Measurements from ENCODE around the gene NCKAP5.

Gene NCKAP5

DNA sequence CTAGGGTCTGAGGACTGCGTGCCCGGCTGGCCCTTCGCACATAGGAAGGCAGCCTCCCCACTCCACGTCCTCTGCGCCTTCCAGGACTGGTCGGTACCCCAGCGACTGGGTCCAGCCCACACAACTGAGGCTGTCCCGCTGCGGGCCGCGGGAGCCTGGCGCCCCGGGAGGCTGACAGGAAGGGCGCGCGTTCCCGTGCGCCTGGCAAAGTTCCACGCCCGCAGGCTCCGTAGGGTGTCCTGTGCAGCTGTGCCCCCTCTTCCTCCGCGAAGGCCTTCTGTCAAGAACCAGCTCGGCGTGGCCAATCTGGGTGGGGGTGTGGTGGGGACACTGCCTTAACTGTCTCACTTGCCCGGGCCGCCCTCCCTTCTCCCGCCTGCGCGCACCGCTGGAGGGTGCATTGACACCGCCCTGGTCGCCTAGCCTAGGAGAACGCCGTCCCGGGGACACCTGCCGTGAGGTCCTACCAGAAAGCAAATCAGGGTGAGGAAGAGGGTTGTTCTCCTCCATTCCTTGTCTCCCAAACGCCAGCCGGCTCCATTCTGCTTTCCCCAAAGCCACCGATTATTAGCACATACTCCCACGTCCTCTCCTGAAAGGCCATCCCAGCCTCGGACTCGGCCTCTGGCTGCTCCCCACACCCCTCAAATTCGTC is 897.6 kb downstream of the NCKAP5 start:
- no peak for DNase-seq

GRCh38 chr2:132669908-132670495 is 898.3 kb downstream of the NCKAP5 start, which contains the start of gene LYPD1:
LYPD1 (minus strand) TSS chr2:132670205; CDS start chr2:132669932, 273 bp downstream.
- no peak for DNase-seq

- DNase-seq: no peak
These were observed 899.0 kb downstream of the NCKAP5 start for GRCh38 chr2:132668987-132669907.

DNA sequence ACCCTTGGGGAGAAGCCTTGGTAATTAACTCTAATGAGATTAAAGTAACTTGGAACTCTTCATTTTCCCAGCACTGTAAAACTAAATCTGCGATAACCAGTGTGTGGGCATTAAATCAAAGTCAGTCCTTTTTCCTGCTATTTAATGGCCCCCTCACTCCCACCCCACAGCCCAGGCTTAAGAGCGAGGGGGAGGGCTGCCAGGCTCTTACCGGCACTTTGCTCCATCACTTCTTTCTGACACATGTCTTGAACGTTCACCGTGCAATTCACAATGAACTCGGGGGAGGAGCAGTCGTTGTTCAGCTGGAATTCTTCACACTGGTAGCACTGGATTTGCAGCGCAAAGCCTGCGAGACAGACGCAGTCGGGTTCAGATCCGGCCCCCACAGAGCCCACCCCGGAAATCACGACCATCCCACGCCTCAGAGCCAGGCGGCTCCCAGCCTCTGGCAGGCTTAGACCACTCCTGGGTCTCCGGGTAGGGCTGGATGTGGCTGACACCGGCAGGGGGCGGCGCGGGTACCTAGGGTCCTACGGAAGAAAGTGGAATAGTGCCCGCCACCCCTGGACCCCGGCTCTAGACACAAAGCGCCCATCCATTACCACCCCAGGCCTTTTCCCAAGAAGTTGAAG is 900.0 kb downstream of the NCKAP5 start:
- DNase-seq: no peak

DNA sequence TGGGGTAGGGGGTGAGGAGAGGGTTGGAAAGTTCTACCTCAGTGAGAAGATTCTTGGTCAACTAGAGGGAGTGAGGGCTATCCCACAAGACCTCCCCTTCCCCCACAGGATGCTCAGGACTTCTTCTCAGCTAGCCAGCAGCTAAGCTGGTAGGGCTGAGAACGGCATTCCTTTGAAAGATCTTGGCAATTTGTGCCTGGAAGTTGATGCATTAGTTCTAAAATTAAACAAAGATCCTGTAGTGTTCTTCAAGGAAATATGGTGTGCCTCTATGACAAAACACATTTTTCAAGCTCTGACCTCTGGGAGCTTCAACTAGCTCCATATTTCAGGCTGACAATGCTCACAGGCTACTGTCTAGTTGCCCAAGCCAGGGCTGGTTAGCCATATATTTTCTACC is 900.6 kb downstream of the NCKAP5 start:
- DNase-seq: no peak

DNA sequence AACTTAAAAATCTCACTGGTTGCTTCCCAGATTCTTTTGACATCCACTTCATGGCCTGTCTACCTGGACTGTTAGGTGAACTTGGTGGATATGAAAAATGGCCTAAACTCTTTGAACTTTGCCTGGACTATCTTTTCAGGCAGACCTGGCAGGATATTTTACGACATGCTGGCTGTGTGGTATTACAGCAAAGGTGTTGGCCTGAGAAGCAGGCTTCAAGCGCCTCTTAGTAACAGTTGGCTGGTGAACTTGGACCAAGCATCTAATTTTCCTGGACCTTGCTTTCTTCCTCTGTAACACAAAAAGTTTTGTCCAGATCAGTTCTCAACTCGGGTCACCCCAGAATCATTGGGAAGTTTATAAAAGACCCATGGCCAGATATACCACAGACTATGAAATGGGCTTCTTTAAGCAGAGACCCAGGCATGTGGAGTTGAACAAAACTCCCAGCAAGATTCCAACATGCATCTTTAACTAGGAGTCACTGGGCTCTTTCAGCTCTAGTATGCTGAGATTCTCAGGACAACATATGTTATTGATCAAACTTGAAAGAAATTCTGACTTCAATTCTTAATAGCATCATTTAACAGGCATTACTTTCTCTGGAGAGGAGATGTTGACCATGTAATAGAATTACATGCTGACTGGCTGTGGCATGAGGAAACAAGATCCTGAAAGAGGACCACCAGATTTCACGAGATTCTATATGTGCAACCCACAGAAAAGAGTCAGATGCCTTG is 902.7 kb downstream of the NCKAP5 start:
- no peak for DNase-seq

DNA sequence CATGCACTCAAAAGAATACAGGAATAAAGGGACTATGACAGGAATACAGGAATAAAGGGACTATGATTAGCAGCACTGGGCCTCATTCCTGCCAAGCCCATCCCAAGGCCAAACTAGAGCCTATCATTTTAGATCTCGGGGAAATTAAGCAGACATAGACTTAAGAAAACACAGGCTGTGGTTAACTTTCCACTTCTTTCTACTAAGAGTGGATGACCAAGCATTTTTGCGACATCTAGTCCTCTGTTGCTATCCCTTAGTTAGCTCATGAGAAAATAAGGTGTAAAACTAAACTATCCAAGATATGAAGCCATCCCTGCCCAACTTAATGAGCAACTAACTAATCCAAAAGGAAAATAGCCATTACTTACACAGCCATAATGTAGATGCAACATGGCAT is 904.2 kb downstream of the NCKAP5 start:
- DNase-seq: no peak

DNA sequence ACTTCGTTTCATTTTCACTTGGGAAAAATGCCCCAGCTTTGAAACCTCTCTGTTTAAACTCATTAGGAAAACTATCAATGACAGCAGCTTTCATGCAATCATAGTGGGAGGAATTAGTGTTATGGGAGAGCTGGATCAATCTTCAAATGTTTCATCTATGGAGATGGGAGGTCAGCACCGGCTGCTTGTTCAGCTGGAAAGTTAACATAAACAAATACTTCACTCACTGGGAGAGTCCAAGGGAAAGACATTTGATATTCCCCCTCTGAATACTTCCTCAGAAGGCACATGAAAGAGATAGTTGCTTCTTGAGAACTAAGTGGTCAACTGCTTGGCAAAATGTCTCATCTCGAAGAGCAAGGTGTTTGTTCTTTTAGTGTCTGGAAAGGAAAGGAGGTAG is 905.5 kb downstream of the NCKAP5 start:
- no peak for DNase-seq

GRCh38 chr2:132659331-132659730 is 908.9 kb downstream of the NCKAP5 start:
- DNase-seq: no peak

DNA sequence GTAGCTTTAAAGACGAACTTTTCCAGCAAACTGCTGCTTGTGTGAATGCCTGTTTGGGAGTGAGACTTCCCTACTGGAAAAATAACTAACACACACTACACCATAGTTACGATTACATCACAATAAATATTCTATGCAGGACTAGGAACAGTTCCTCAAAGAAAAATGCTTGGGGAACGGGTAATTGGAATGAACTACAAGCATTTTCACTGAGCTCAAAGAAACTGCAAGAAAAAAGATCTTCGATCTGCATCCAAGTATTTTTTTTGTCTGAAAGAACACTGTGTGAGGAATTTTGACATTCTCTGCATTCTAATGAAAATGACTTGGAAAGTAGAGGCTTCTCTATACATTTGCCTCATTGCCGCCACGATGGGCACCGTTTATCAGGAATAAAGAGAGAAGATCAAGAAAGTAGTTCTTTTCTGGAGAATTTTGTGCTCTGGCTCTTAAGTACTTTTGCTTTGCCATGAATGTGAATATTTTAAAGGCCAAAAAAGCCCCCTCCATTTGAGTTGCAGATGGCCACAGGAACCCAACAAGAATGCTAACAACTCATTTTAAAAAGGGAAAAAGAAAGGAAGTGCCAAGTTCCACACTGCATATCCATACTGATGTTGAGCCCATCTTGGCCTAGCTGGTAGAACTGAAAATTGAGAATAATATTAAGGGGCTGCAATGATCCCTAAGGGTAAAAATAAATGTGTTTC is 911.8 kb downstream of the NCKAP5 start:
- no peak for DNase-seq

DNA sequence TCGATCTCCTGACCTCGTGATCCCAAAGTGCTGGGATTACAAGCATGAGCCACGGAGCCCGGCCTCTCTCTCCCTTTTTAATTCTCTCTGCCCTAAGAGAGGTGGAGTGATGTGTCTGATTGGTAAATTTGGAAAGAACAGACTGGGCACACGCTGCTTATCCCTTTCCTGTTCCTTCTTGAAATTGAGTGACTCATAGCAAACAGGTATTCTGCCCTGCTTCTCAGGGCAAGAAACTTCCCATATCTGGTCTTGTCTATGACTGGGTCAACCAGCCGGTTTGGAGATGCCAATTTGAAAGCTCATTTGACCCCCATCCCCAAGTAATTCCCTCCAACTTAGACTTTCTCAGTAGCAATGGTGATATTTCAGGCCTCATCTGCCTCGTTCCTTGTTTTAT is 913.3 kb downstream of the NCKAP5 start:
- no peak for DNase-seq

GRCh38 chr2:132654335-132654734 is 913.9 kb downstream of the NCKAP5 start:
- no peak for DNase-seq

- DNase-seq: no peak
These were observed 915.8 kb downstream of the NCKAP5 start for GRCh38 chr2:132652474-132652873.

GRCh38 chr2:132651115-132652045 is 916.9 kb downstream of the NCKAP5 start:
- no peak for DNase-seq

- no peak for DNase-seq
These were observed 921.6 kb downstream of the NCKAP5 start for GRCh38 chr2:132646540-132647108.

DNA sequence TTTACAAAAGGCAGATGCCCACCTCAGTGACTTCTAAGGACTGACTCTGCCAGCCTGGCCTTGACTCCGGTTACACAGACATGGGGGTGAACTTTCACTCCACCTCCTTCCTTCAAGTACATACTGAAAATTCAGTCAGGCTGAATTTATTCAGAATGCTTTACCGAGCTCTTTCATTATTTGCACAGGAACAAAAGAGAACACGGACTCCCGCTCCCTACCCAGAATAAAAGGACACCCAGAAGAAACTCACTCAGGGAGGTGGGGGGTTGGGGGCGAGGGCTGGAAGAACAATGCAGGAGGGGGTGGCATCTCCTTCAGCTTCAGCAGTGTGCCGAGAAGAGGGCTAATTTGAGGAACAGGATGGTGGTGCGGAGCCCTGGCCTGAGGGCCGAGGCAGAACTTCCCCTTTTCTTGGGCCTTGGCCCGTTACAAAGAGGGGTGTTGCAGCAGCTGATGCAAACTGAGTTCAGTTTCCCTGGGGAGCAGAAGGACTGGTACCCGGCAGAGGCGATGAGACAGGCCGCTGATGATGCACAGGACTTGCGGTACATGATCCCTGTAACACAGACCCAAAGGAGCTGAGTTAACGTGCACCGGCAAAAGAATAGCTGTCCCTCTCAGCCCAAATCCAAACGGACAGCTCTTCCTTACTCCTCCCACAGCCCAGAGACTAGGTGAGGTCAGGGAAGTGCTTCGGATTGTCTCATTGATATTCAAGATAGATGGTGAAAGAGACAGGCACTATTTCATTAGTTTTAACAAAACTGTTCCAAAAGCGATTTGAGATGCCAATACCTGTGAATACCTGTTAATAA is 922.3 kb downstream of the NCKAP5 start:
- DNase-seq: no peak

GRCh38 chr2:132645176-132645575 is 923.1 kb downstream of the NCKAP5 start:
- no peak for DNase-seq

- no peak for DNase-seq
These were observed 925.8 kb downstream of the NCKAP5 start for GRCh38 chr2:132642415-132642814.

DNA sequence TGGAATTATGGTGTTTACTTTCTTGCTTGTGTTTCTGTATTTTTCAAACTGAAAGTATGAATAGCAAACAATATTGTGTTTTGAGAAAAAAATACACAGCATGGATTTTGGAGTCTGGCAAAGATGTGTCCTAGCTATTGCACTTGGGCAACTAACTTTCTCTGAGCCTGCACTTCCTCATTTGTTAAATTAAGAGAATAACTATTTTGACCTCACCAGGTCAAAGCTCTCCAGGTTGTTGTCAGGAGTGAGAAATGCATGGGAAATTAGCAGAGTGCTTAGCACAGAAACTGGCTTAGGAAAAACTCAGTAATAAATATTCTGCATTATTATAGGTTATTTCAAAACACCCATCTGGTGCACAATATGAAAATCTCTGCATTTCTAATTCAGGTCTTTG is 926.4 kb downstream of the NCKAP5 start:
- DNase-seq: no peak

All from HCEC 1CT (cell line).